Measurements from ENCODE around the gene CDH9.

CDH9 gene

GRCh38 chr5:27010646-27011045 lies 27.7 kb downstream of the CDH9 start:
- H3K4me3 ChIP-seq (ENCODE audit: low read depth, low read length): no peak overlapping the region
- TF ChIP-seq CTCF (IDR thresholded peaks at IDR 0.05; ENCODE audit: low read depth, low read length, missing control alignments): no peak
- no peak for DNase-seq (ENCODE audit: low read depth)

GRCh38 chr5:27009540-27009915 lies 28.9 kb downstream of the CDH9 start:
- H3K4me3 ChIP-seq (ENCODE audit: low read depth, low read length): no peak overlapping the region
- TF ChIP-seq CTCF (IDR thresholded peaks at IDR 0.05; ENCODE audit: low read depth, low read length, missing control alignments): no peak
- DNase-seq (ENCODE audit: low read depth): no peak

GRCh38 chr5:27008604-27009539 lies 29.5 kb downstream of the CDH9 start:
- no peak for TF ChIP-seq CTCF (IDR thresholded peaks at IDR 0.05; ENCODE audit: low read depth, low read length, missing control alignments)
- no peak for DNase-seq (ENCODE audit: low read depth)

GRCh38 chr5:27007121-27007520 lies 31.3 kb downstream of the CDH9 start:
- DNase-seq (ENCODE audit: low read depth): no peak
- TF ChIP-seq CTCF (IDR thresholded peaks at IDR 0.05; ENCODE audit: low read depth, low read length, missing control alignments): no peak
- H3K4me3 ChIP-seq (ENCODE audit: low read depth, low read length): no peak overlapping the region

More at GRCh38 chr5:27008604-27009539, 29.5 kb downstream of the CDH9 start:
- no peak overlapping the region for H3K4me3 ChIP-seq (ENCODE audit: low read depth, low read length)

GRCh38 chr5:26986985-26987384 lies 51.4 kb downstream of the CDH9 start:
- DNase-seq (ENCODE audit: low read depth): no peak
- no peak overlapping the region for H3K4me3 ChIP-seq (ENCODE audit: low read depth, low read length)
- TF ChIP-seq CTCF (IDR thresholded peaks at IDR 0.05; ENCODE audit: low read depth, low read length, missing control alignments): no peak

- TF ChIP-seq CTCF (IDR thresholded peaks at IDR 0.05; ENCODE audit: low read depth, low read length, missing control alignments): no peak
- DNase-seq (ENCODE audit: low read depth): no peak
- H3K4me3 ChIP-seq (ENCODE audit: low read depth, low read length): no peak overlapping the region
These were observed 56.6 kb downstream of the CDH9 start for GRCh38 chr5:26981750-26982149.

- TF ChIP-seq CTCF (IDR thresholded peaks at IDR 0.05; ENCODE audit: low read depth, low read length, missing control alignments): no peak
- no peak for DNase-seq (ENCODE audit: low read depth)
- H3K4me3 ChIP-seq (ENCODE audit: low read depth, low read length): no peak overlapping the region
These were observed 79.1 kb downstream of the CDH9 start for GRCh38 chr5:26959290-26959689.
